AG04450 (cell line): ENCODE results near the gene RPS19BP1. TPM values are rescaled to one million over a fixed set of nuclear protein-coding genes. Genes with fewer than 3 reads are reported as not detected.

Experiments
- CTCF ChIA-PET: fragments of 300-600, 350-600 bp; formaldehyde crosslinking; extraction: SDS; loops from one replicate; lab custom pipeline; 2022; ENCODE audit warnings: antibody characterized with exemption, inconsistent platforms; lab: Charles Lee
- POLR2A ChIA-PET: fragments of 350-600 bp; formaldehyde crosslinking; extraction: SDS; loops from one replicate; lab custom pipeline; 2021; ENCODE audit warnings: antibody characterized with exemption, inconsistent platforms; lab: Yijun Ruan, JAX
- DNase-seq: peaks from one replicate; pipeline ENCODE4 v3.0.0-alpha.2; 2011; ENCODE audit warnings: low read depth, low spot score
- H3K27ac ChIP-seq: one replicate; pipeline ENCODE4 v1.5.1; 2012; ENCODE audit warnings: low read depth, low read length, control low read depth
- H3K27me3 ChIP-seq: one replicate; pipeline ENCODE4 v1.6.0; 2012; ENCODE audit warnings: low read length; ENCODE audit not compliant: control insufficient read depth, insufficient read depth
- H3K4me3 ChIP-seq: 2 replicates; pipeline ENCODE4 v1.5.1; 2011; ENCODE audit warnings: mild to moderate bottlenecking, low read depth, low read length, control low read depth
- H3K9me3 ChIP-seq: 2 replicates; pipeline ENCODE4 v1.5.1; 2012; ENCODE audit warnings: low read length; ENCODE audit not compliant: control insufficient read depth, insufficient read depth
- CTCF ChIP-seq: IDR thresholded peaks from 2 replicates; pipeline ENCODE4 v1.5.1; 2011; ENCODE audit warnings: low read depth, low read length, control low read depth, inconsistent platforms
- polyA plus RNA-seq: library from polyadenylated mRNA; depleted of rRNA; stranded (reverse); fragments of >200 nt; gene quantifications from 2 replicates; pipeline ENCODE4 v1.2.3, GENCODE V29; 2011

The RPS19BP1 gene
- polyA plus RNA-seq, 1 experiment, result 50.8 TPM

GRCh38 chr22:39520226-39521105, 12.1 kb downstream of the RPS19BP1 start, which contains the start of gene ATF4:
TSS of gene ATF4 (plus strand) at chr22:39520562. CDS start at chr22:39521446, 884 bp downstream.
- no peak for TF ChIP-seq CTCF
- H3K27me3 ChIP-seq, result no peaks in the 10 kb centered on the region
- H3K4me3 ChIP-seq, result peak within 1 kb of the TSS; percentile 87
- POLR2A ChIA-PET, result interaction anchor here (0.6 to 2.3 kb wide), 24 partner anchors 9 to 674 kb away, joined by 3 to 45 read pairs (median 4); partner anchors contain the start of genes MIEF1, RPL3, RPS19BP1 and SYNGR1
- CTCF ChIA-PET, result interaction anchor here (0.5 to 1.0 kb wide), 4 partner anchors 8 to 354 kb away, joined by 3 to 10 read pairs (median 4); no protein-coding TSS in a partner anchor
- DNase-seq, result peak; percentile 99
- peak within 1 kb of the TSS; percentile 99 for H3K27ac ChIP-seq
- peaks cover 4% of the 10 kb centered on the region; the same call in 1 of the 2 replicates for H3K9me3 ChIP-seq

DNA sequence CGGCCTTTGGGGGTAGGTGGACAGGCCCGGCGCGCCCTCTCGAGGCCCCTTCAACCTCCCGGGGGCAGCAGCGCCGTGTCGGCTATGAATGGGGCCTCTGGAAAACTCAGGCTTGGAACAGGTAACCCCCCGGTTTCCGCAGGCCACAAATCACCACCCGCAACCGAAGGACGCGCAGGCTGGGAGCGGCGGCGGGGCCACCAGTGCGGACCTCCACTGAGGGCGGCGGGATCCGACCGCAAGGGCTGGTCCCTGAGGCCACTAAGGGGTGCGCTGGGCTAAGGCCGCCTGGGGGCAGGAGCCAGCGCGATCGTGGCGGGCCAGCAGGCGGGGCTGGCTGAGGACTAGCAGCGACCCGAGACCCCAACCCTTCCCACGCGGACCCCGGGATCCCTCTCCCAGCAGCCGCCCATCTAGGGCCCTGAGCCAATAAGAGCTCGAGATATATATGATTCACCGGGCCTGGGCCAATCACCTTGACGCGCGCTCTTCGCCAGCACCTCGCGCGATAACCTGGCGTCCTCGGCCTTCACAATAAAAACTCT, 12.8 kb downstream of the RPS19BP1 start:
- CTCF ChIA-PET, result interaction anchor here (0.5 to 1.0 kb wide), 4 partner anchors 9 to 354 kb away, joined by 3 to 10 read pairs (median 4); no protein-coding TSS in a partner anchor
- no peak for DNase-seq
- H3K4me3 ChIP-seq, result peak overlapping the region; percentile 87
- 0 out of 2 replicates have a peak, but pooled peaks have one; percentile 16 for TF ChIP-seq CTCF
- no peaks in the 10 kb centered on the region for H3K27me3 ChIP-seq
- peak overlapping the region; percentile 86 for H3K27ac ChIP-seq
- H3K9me3 ChIP-seq, result peaks cover 4% of the 10 kb centered on the region; the same call in 1 of the 2 replicates
- POLR2A ChIA-PET, result interaction anchor here (0.5 to 2.3 kb wide), 25 partner anchors 9 to 675 kb away, joined by 3 to 45 read pairs (median 4); partner anchors contain the start of genes MIEF1, RPL3, RPS19BP1 and SYNGR1

- Histone ChIP-seq H3K9me3 (peaks cover 4% of the 10 kb centered on the region; the same call in 1 of the 2 replicates), H3K27me3 (no peaks in the 10 kb centered on the region), H3K4me3 (peak overlapping the region; percentile 87), H3K27ac (peak overlapping the region; percentile 86)
- CTCF ChIA-PET, result interaction anchor here (1.0 to 2.5 kb wide), 3 partner anchors 10 to 23 kb away, joined by 3 to 11 read pairs (median 10); no protein-coding TSS in a partner anchor
- POLR2A ChIA-PET, result interaction anchor here (0.5 to 2.3 kb wide), 16 partner anchors 8 to 525 kb away, joined by 3 to 45 read pairs (median 8); partner anchors contain the start of genes MIEF1, RPL3, SYNGR1 and TAB1
- DNase-seq, result no peak
- TF ChIP-seq CTCF, result no peak
These were observed 13.4 kb downstream of the RPS19BP1 start for GRCh38 chr22:39518996-39519680.

- no peaks in the 10 kb centered on the region for H3K27me3 ChIP-seq
- H3K9me3 ChIP-seq, result peaks cover 4% of the 10 kb centered on the region; the same call in 1 of the 2 replicates
- peak overlapping the region; percentile 86 for H3K27ac ChIP-seq
- CTCF ChIA-PET, result interaction anchor here (1.0 to 2.6 kb wide), 4 partner anchors 11 to 22 kb away, joined by 3 to 13 read pairs (median 8); no protein-coding TSS in a partner anchor
- POLR2A ChIA-PET, result interaction anchor here (0.7 kb wide), 1 partner anchor 20 kb away, joined by 3 read pairs; no protein-coding TSS in a partner anchor
- H3K4me3 ChIP-seq, result no peak overlapping the region
- no peak for DNase-seq
- no peak for TF ChIP-seq CTCF
These were observed 14.3 kb downstream of the RPS19BP1 start for GRCh38 chr22:39518144-39518786.
